A549 (cell line): ENCODE results near the gene ZNF683. TPM values are rescaled to one million over a fixed set of nuclear protein-coding genes. Genes with fewer than 3 reads are reported as not detected.

Experiments used
- ATAC-seq, 2 experiments: fragments of 200-7000 bp in 1 of 2; fragments of >200 bp in 1 of 2; cut with Nextera tagmentation in 1 of 2; cut with Tn5 transposase in 1 of 2; 3 replicates each; pipeline versions ENCODE4 v1.8.0 to v1.9.1; 2018 to 2020; ENCODE audit warnings: mild to moderate bottlenecking in 1 of 2, moderate library complexity in 1 of 2
- CTCF ChIA-PET: fragments of 300-600 bp; sonication (Branson Sonifier 250); formaldehyde crosslinking; extraction: SDS; loops from one replicate; lab custom pipeline; 2021; ENCODE audit warnings: antibody characterized with exemption, inconsistent platforms; lab: Yijun Ruan, JAX
- POLR2A ChIA-PET: fragments of 350-600 bp; formaldehyde crosslinking; extraction: SDS; loops from one replicate; lab custom pipeline; 2021; ENCODE audit warnings: antibody characterized with exemption, inconsistent platforms; lab: Yijun Ruan, JAX
- DNase-seq, 2 experiments: peaks; one replicate each; pipeline versions ENCODE4 v3.0.0 to v3.0.0-alpha.2; 2011 to 2016; ENCODE audit warnings: low read depth in 1 of 2, low spot score in 1 of 2
- FAIRE-seq: peaks from 2 replicates; lab custom pipeline; 2011; peaks lifted over from hg19 to GRCh38; lab: Jason Lieb, UNC
- H3K27ac ChIP-seq, 2 experiments: fragments of >200 bp; sonication (Bioruptor Twin); formaldehyde crosslinking; 3 replicates each; pipeline ENCODE4 v1.5.1; 2016 to 2017
- H3K4me1 ChIP-seq: fragments of >200 bp; sonication (Bioruptor Twin); formaldehyde crosslinking; 3 replicates; pipeline ENCODE4 v1.6.1; 2016
- H3K4me2 ChIP-seq: fragments of >200 bp; sonication (Bioruptor Twin); formaldehyde crosslinking; 3 replicates; pipeline ENCODE4 v1.6.1; 2016
- H3K4me3 ChIP-seq: fragments of >200 bp; sonication (Bioruptor Twin); formaldehyde crosslinking; 3 replicates; pipeline ENCODE4 v1.5.1; 2016
- H3K9me3 ChIP-seq: fragments of >200 bp; sonication (Bioruptor Twin); formaldehyde crosslinking; 3 replicates; pipeline ENCODE4 v1.6.1; 2016
- BHLHE40 ChIP-seq: IDR thresholded peaks from 2 replicates; pipeline ENCODE4 v1.6.1; 2012; ENCODE audit warnings: low read depth, low read length, inconsistent platforms
- CBX2 ChIP-seq: fragments of 200-600 bp; sonication (generic); IDR thresholded peaks from 2 replicates; pipeline ENCODE4 v1.6.1; 2016; ENCODE audit warnings: low read depth, mild to moderate bottlenecking, borderline replicate concordance
- CHD2 ChIP-seq: fragments of 150-350 bp; IDR thresholded peaks from 2 replicates; pipeline ENCODE4 v1.6.1; 2014; ENCODE audit warnings: low read length; ENCODE audit not compliant: partially characterized antibody
- EP300 ChIP-seq, 2 experiments: fragments of >200 bp; sonication (Bioruptor Twin); formaldehyde crosslinking; IDR thresholded peaks; 2 replicates in 1 of 2; 3 replicates in 1 of 2; pipeline ENCODE4 v1.6.1; 2016 to 2017
- ESRRA ChIP-seq: fragments of 150-350 bp; IDR thresholded peaks from 2 replicates; pipeline ENCODE4 v1.6.1; 2014; ENCODE audit warnings: mild to moderate bottlenecking, low read length, borderline replicate concordance
- FOSB ChIP-seq: fragments of 250-450 bp; sonication (Bioruptor Pico); IDR thresholded peaks from 2 replicates; pipeline ENCODE4 v1.5.0; 2020; ENCODE audit warnings: mild to moderate bottlenecking, moderate library complexity
- FOXS1 ChIP-seq: fragments of 250-450 bp; sonication (Bioruptor Pico); IDR thresholded peaks from 2 replicates; pipeline ENCODE4 v1.5.0; 2020; ENCODE audit warnings: mild to moderate bottlenecking, moderate library complexity
- JUN ChIP-seq, 2 experiments: fragments of >200 bp; sonication (Bioruptor Twin); formaldehyde crosslinking; IDR thresholded peaks; 2 replicates in 1 of 2; 3 replicates in 1 of 2; pipeline ENCODE4 v1.6.1; 2016 to 2017
- JUNB ChIP-seq: fragments of >200 bp; sonication (Bioruptor Twin); formaldehyde crosslinking; IDR thresholded peaks from 2 replicates; pipeline ENCODE4 v1.6.1; 2016
- MAFK ChIP-seq: fragments of 450-650 bp; IDR thresholded peaks from 2 replicates; pipeline ENCODE4 v1.6.1; 2014; ENCODE audit not compliant: partially characterized antibody
- MAZ ChIP-seq: fragments of 150-350 bp; IDR thresholded peaks from 2 replicates; pipeline ENCODE4 v1.6.1; 2014; ENCODE audit warnings: antibody characterized with exemption, low read depth, low read length, borderline replicate concordance
- PHF8 ChIP-seq: fragments of 200-600 bp; sonication (generic); IDR thresholded peaks from 2 replicates; pipeline ENCODE4 v1.6.1; 2016; ENCODE audit warnings: low read depth, mild to moderate bottlenecking, antibody characterized with exemption, moderate library complexity, borderline replicate concordance
- POLR2A ChIP-seq: IDR thresholded peaks from 2 replicates; pipeline ENCODE4 v1.6.1; 2012; ENCODE audit warnings: mild to moderate bottlenecking, low read length
- RARB ChIP-seq: fragments of 250-450 bp; sonication (Bioruptor Pico); IDR thresholded peaks from 2 replicates; pipeline ENCODE4 v1.8.0; 2021; ENCODE audit warnings: mild to moderate bottlenecking, moderate library complexity
- RNF2 ChIP-seq: fragments of 200-600 bp; sonication (generic); IDR thresholded peaks from 2 replicates; pipeline ENCODE4 v1.6.1; 2016; ENCODE audit warnings: low read depth, mild to moderate bottlenecking, antibody characterized with exemption, moderate library complexity, borderline replicate concordance
- SMC3 ChIP-seq: fragments of >200 bp; sonication (Bioruptor Twin); formaldehyde crosslinking; IDR thresholded peaks from 3 replicates; pipeline ENCODE4 v1.6.1; 2018; ENCODE audit warnings: inconsistent platforms
- TFCP2L1 ChIP-seq: fragments of 250-450 bp; sonication (Bioruptor Pico); IDR thresholded peaks from 2 replicates; pipeline ENCODE4 v1.5.0; 2021; ENCODE audit warnings: mild to moderate bottlenecking
- ZSCAN20 ChIP-seq: fragments of 250-450 bp; sonication (Bioruptor Pico); IDR thresholded peaks from 2 replicates; pipeline ENCODE4 v1.8.0; 2022; ENCODE audit warnings: mild to moderate bottlenecking, moderate library complexity
- WGBS: methylation state at CpG from one replicate; pipeline ENCODE4 v1.1.6; 2017; ENCODE audit errors: missing lambda C conversion rate; 5-methylcytosine and 5-hydroxymethylcytosine counted together
- polyA plus RNA-seq, 4 experiments: library from polyadenylated mRNA; depleted of rRNA in 3 of 4; stranded (reverse); fragments of >200 nt; fragmentation: RNase III in 1 of 4; extraction: RNeasy Plus Mini Kit Qiagen cat#74134 plus additional on column Dnase treatment in 1 of 4; gene quantifications; 2 replicates in 3 of 4; 3 replicates in 1 of 4; pipeline ENCODE4 v1.2.3, GENCODE V29; 2011 to 2017
- TF ChIP-seq, protein P1 (sequence below): fragments of >200 bp; sonication (Bioruptor Twin); formaldehyde crosslinking; IDR thresholded peaks from 3 replicates; pipeline ENCODE4 v1.6.1; 2016
- TF ChIP-seq, protein P2 (sequence below): fragments of 150-350 bp; IDR thresholded peaks from 2 replicates; pipeline ENCODE4 v1.6.1; 2014; ENCODE audit warnings: low read depth, mild to moderate bottlenecking, low read length
- TF ChIP-seq, protein P3 (sequence below): fragments of 250-450 bp; sonication (Bioruptor Pico); IDR thresholded peaks from 2 replicates; pipeline ENCODE4 v1.5.0; 2020; ENCODE audit warnings: low read depth, mild to moderate bottlenecking, moderate library complexity
- TF ChIP-seq, protein P4 (sequence below): IDR thresholded peaks from 2 replicates; pipeline ENCODE4 v1.6.1; 2012; ENCODE audit warnings: low read depth, borderline replicate concordance
- TF ChIP-seq, protein P5 (sequence below): fragments of 450-650 bp; IDR thresholded peaks from 2 replicates; pipeline ENCODE4 v1.6.1; 2014; ENCODE audit warnings: antibody characterized with exemption

Gene ZNF683
- polyA plus RNA-seq, 2 of the 4 experiments (the other 2 are of a cell fraction) = not detected

DNA sequence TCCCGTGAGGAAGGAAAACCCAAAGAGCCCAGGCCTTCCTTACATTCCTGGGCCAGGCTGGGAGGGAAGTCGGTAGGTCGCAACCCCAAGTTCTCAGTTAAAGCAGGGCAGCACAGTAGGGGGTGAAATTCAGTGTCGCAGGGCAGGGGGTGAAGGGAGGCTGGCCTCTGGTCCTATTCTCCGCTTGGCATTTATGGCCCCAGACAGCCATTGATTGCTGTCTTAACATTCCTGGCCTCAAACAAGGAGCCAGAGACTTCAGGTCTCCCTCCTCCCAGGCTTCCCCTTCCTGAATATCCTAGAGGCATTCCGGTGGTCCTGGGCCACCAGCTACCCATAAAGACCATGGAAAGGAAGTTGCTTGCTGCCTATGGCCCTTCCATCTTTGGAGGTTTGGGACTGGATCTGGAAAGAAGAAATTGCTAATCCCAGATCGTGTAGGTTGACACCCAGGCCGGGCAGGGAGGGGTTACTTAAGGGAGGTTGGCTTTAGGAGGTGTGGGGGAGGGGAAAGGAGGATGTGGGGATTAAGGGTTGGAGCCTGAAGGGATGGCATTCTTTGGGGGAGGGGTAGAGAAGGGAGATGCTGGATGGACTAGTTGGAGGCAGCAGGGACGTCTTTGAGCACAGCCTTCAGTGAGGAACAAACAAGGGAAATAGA, 39.8 kb upstream of the ZNF683 start:
- TF ChIP-seq FOXS1 (CRISPR knock-in tag) (no peak), RNF2 (no peak), RARB (CRISPR knock-in tag) (no peak), JUNB (no peak), PHF8 (no peak), EP300 (IDR thresholded peaks at IDR 0.05) (no peak), MAFK (no peak), MAZ (no peak), CBX2 (no peak), FOSB (CRISPR knock-in tag) (no peak)
- TF ChIP-seq, protein P1, sequence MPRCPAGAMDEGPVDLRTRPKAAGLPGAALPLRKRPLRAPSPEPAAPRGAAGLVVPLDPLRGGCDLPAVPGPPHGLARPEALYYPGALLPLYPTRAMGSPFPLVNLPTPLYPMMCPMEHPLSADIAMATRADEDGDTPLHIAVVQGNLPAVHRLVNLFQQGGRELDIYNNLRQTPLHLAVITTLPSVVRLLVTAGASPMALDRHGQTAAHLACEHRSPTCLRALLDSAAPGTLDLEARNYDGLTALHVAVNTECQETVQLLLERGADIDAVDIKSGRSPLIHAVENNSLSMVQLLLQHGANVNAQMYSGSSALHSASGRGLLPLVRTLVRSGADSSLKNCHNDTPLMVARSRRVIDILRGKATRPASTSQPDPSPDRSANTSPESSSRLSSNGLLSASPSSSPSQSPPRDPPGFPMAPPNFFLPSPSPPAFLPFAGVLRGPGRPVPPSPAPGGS = no peak
- TF ChIP-seq, protein P2, sequence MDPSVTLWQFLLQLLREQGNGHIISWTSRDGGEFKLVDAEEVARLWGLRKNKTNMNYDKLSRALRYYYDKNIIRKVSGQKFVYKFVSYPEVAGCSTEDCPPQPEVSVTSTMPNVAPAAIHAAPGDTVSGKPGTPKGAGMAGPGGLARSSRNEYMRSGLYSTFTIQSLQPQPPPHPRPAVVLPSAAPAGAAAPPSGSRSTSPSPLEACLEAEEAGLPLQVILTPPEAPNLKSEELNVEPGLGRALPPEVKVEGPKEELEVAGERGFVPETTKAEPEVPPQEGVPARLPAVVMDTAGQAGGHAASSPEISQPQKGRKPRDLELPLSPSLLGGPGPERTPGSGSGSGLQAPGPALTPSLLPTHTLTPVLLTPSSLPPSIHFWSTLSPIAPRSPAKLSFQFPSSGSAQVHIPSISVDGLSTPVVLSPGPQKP = no peak
- TF ChIP-seq, protein P3, sequence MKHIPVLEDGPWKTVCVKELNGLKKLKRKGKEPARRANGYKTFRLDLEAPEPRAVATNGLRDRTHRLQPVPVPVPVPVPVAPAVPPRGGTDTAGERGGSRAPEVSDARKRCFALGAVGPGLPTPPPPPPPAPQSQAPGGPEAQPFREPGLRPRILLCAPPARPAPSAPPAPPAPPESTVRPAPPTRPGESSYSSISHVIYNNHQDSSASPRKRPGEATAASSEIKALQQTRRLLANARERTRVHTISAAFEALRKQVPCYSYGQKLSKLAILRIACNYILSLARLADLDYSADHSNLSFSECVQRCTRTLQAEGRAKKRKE = no peak
- Histone ChIP-seq H3K4me1 (peaks cover 13% of the 10 kb centered on the region), H3K4me2 (no peak overlapping the region), H3K4me3 (no peak overlapping the region), H3K27ac (no peak overlapping the region), H3K9me3 (no peaks in the 10 kb centered on the region)
- 67% methylated on average over 9 of the region's 9 CpGs for WGBS
- FAIRE-seq = no peak
- CTCF ChIA-PET = interaction anchor here (1.0 to 1.9 kb wide), 3 partner anchors 22 to 345 kb away, joined by 3 to 4 read pairs (median 3); no protein-coding TSS in a partner anchor
- POLR2A ChIA-PET = no interaction called here
- DNase-seq = peak in 1 of 2 experiments; percentile 23
- no peak for ATAC-seq

DNA sequence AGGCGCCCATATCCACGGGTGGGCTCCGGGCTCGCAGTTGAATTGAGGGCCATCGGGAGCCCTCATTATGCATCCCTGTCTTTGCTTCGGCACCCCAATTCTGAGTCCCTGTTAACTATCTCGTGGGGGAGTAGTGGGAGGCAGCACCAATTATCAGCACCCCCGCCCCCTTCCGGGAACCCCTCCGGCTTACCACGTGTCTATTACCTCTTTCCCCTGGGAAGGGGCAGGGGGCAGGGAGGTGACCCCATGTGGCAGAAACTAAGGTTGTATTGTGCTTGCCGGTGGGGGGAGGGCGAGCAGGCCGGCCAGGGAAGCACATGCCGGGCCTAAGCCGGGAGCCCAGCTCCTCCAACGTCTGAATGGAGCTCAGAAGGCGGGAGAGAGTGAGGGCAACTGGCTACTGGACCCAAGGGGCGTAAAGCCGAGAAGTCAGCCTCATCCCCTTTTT, 39.1 kb upstream of the ZNF683 start:
- no peak for FAIRE-seq
- CTCF ChIA-PET = interaction anchor here (1.9 kb wide), 1 partner anchor 136 kb away, joined by 4 read pairs; no protein-coding TSS in a partner anchor
- Histone ChIP-seq H3K4me1 (peaks cover 13% of the 10 kb centered on the region), H3K9me3 (no peaks in the 10 kb centered on the region), H3K4me2 (no peak overlapping the region), H3K4me3 (no peak overlapping the region), H3K27ac (no peak overlapping the region)
- DNase-seq = no peak
- TF ChIP-seq RNF2 (no peak), TFCP2L1 (CRISPR knock-in tag) (no peak), RARB (CRISPR knock-in tag) (no peak), SMC3 (no peak), BHLHE40 (no peak), ZSCAN20 (CRISPR knock-in tag) (no peak), POLR2A (no peak), CHD2 (no peak), JUN (IDR thresholded peaks at IDR 0.05) (no peak), MAFK (no peak), ESRRA (no peak)
- TF ChIP-seq, protein P4, sequence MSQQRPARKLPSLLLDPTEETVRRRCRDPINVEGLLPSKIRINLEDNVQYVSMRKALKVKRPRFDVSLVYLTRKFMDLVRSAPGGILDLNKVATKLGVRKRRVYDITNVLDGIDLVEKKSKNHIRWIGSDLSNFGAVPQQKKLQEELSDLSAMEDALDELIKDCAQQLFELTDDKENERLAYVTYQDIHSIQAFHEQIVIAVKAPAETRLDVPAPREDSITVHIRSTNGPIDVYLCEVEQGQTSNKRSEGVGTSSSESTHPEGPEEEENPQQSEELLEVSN = no peak
- TF ChIP-seq, protein P5, sequence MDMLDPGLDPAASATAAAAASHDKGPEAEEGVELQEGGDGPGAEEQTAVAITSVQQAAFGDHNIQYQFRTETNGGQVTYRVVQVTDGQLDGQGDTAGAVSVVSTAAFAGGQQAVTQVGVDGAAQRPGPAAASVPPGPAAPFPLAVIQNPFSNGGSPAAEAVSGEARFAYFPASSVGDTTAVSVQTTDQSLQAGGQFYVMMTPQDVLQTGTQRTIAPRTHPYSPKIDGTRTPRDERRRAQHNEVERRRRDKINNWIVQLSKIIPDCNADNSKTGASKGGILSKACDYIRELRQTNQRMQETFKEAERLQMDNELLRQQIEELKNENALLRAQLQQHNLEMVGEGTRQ = no peak
- WGBS = 89% methylated on average over 11 of the region's 20 CpGs
- ATAC-seq = no peak
- POLR2A ChIA-PET = no interaction called here
